SH-SY5Y (cell line): Measurements from ENCODE around the gene STX12.

Experiments
- GATA2 ChIP-seq: IDR thresholded peaks from 2 replicates; pipeline ENCODE4 v1.6.1; 2011; ENCODE audit warnings: mild to moderate bottlenecking, low read depth, low read length
- GATA3 ChIP-seq: IDR thresholded peaks from 2 replicates; pipeline ENCODE4 v1.6.1; 2011; ENCODE audit warnings: low read depth, mild to moderate bottlenecking, low read length, moderate library complexity

GRCh38 chr1:27862671-27863537 is 89.9 kb downstream of the STX12 start:
- TF ChIP-seq GATA3 (no peak), GATA2 (no peak)
